ENCODE results near the gene RANBP17. TPM values are rescaled to one million over a fixed set of nuclear protein-coding genes. Genes with fewer than 3 reads are reported as not detected.

Gene RANBP17
- total and polyA plus RNA-seq, 2 donors (not counting 1 experiment from before 2014, with no cell fraction given) = not detected

- ChIA-PET CTCF (no interaction called here), POLR2A (no interaction called here)
- H3K79me2 ChIP-seq (ENCODE audit: control insufficient read depth, insufficient read depth, low read length) = no peaks in the 10 kb centered on the region
- DNase-seq (peak; percentile 27), ATAC-seq (ENCODE audit: low read depth) (no peak)
- H4K20me1 ChIP-seq (ENCODE audit: control insufficient read depth, insufficient read depth, low read length, poor library complexity, severe bottlenecking) = no peaks in the 10 kb centered on the region
- 4% methylated on average over 41 of the region's 41 CpGs for WGBS (ENCODE audit: insufficient coverage)
- H3K4me2 ChIP-seq (replicated peaks; ENCODE audit: low read depth, low read length, poor library complexity, severe bottlenecking) = peak overlapping the region; percentile 61
- H3K4me1 ChIP-seq (ENCODE audit: control insufficient read depth in 2 of 2, insufficient read depth in 2 of 2, low read length in 2 of 2) = peaks cover 17 to 20% of the 10 kb centered on the region in 2 donors
- peaks cover 0 to 82% (median 49%) of the 10 kb centered on the region in 4 experiments for H3K27me3 ChIP-seq (replicated peaks in 1 of 4; ENCODE audit: control extremely low read depth in 1 of 4, control insufficient read depth in 3 of 4, insufficient read depth in 4 of 4, low read length in 3 of 4)
- no peak overlapping the region for H3K4me3 ChIP-seq (ENCODE audit: control extremely low read depth in 1 of 5, extremely low read depth in 1 of 5, insufficient read depth in 1 of 5, low read depth in 2 of 5, low read length in 4 of 5)
- H3K4me3 Mint-ChIP-seq = no peak overlapping the region
- no peak for TF ChIP-seq CTCF (IDR thresholded peaks at IDR 0.05)
- no peak for TF ChIP-seq EZH2 (IDR thresholded peaks at IDR 0.05; ENCODE audit: borderline replicate concordance, insufficient read depth, low read depth, low read length, poor library complexity, severe bottlenecking)
- H3K9ac ChIP-seq (ENCODE audit: low read length) = no peak overlapping the region
- H3K27ac Mint-ChIP-seq = no peak overlapping the region
- peaks cover 50% of the 10 kb centered on the region for H3K27me3 Mint-ChIP-seq
- no peaks in the 10 kb centered on the region for H3K9me3 Mint-ChIP-seq (ENCODE audit: insufficient read depth)
- intact Hi-C loops (cut with micrococcal nuclease) = no loop called here
- H3K4me1 Mint-ChIP-seq = peaks cover 19% of the 10 kb centered on the region
- peaks cover 0 to 59% (median 0%) of the 10 kb centered on the region in 3 donors for H3K9me3 ChIP-seq (ENCODE audit: control extremely low read depth in 1 of 3, control insufficient read depth in 2 of 3, insufficient read depth in 1 of 3, low read length in 2 of 3)
- peak overlapping the region; percentile 16 for H2AFZ ChIP-seq (ENCODE audit: insufficient read depth, low read depth, low read length, poor library complexity, severe bottlenecking)
- no peaks in the 10 kb centered on the region for H3K36me3 ChIP-seq (replicated peaks in 1 of 2; ENCODE audit: control extremely low read depth in 1 of 2, control insufficient read depth in 1 of 2, extremely low read depth in 1 of 2, insufficient read depth in 2 of 2, low read length in 1 of 2)
- H3K27ac ChIP-seq (ENCODE audit: low read length in 2 of 2) = no peak overlapping the region
Observed at GRCh38 chr5:171310819-171311321, 449.1 kb downstream of the RANBP17 start.

- peaks cover 0 to 82% (median 47%) of the 10 kb centered on the region in 4 experiments for H3K27me3 ChIP-seq (replicated peaks in 1 of 4; ENCODE audit: control extremely low read depth in 1 of 4, control insufficient read depth in 3 of 4, insufficient read depth in 4 of 4, low read length in 3 of 4)
- DNase-seq (peak; percentile 38), ATAC-seq (ENCODE audit: low read depth) (no peak)
- H3K79me2 ChIP-seq (ENCODE audit: control insufficient read depth, insufficient read depth, low read length) = no peaks in the 10 kb centered on the region
- H3K4me1 ChIP-seq (ENCODE audit: control insufficient read depth in 2 of 2, insufficient read depth in 2 of 2, low read length in 2 of 2) = peaks cover 17 to 20% of the 10 kb centered on the region in 2 donors
- intact Hi-C loops (cut with micrococcal nuclease) = no loop called here
- H3K27me3 Mint-ChIP-seq = peaks cover 47% of the 10 kb centered on the region
- POLR2A ChIA-PET = no interaction called here
- H3K9me3 Mint-ChIP-seq (ENCODE audit: insufficient read depth) = no peaks in the 10 kb centered on the region
- H3K4me3 Mint-ChIP-seq = no peak overlapping the region
- H3K9me3 ChIP-seq (ENCODE audit: control extremely low read depth in 1 of 3, control insufficient read depth in 2 of 3, insufficient read depth in 1 of 3, low read length in 2 of 3) = peaks cover 0 to 66% (median 0%) of the 10 kb centered on the region in 3 donors
- H3K27ac Mint-ChIP-seq = no peak overlapping the region
- 2% methylated on average over 60 of the region's 74 CpGs for WGBS (ENCODE audit: insufficient coverage)
- TF ChIP-seq EZH2 (IDR thresholded peaks at IDR 0.05; ENCODE audit: borderline replicate concordance, insufficient read depth, low read depth, low read length, poor library complexity, severe bottlenecking) = no peak
- no peak for TF ChIP-seq CTCF (IDR thresholded peaks at IDR 0.05)
- H3K9ac ChIP-seq (ENCODE audit: low read length) = no peak overlapping the region
- CTCF ChIA-PET = no interaction called here
- no peaks in the 10 kb centered on the region for H4K20me1 ChIP-seq (ENCODE audit: control insufficient read depth, insufficient read depth, low read length, poor library complexity, severe bottlenecking)
- peak overlapping the region in 2 of 5 experiments; percentile 23 to 24 for H3K4me3 ChIP-seq (ENCODE audit: control extremely low read depth in 1 of 5, extremely low read depth in 1 of 5, insufficient read depth in 1 of 5, low read depth in 2 of 5, low read length in 4 of 5)
- no peaks in the 10 kb centered on the region for H3K36me3 ChIP-seq (replicated peaks in 1 of 2; ENCODE audit: control extremely low read depth in 1 of 2, control insufficient read depth in 1 of 2, extremely low read depth in 1 of 2, insufficient read depth in 2 of 2, low read length in 1 of 2)
- H3K27ac ChIP-seq (ENCODE audit: low read length in 2 of 2) = no peak overlapping the region
- peaks cover 19% of the 10 kb centered on the region for H3K4me1 Mint-ChIP-seq
- peak overlapping the region; percentile 16 for H2AFZ ChIP-seq (ENCODE audit: insufficient read depth, low read depth, low read length, poor library complexity, severe bottlenecking)
- peak overlapping the region; percentile 61 for H3K4me2 ChIP-seq (replicated peaks; ENCODE audit: low read depth, low read length, poor library complexity, severe bottlenecking)
Observed at GRCh38 chr5:171311322-171312077, 449.7 kb downstream of the RANBP17 start.
